Osteocyte (in vitro differentiated cells): ENCODE measurements around the gene SVOP. TPM values are rescaled to one million over a fixed set of nuclear protein-coding genes. Genes with fewer than 3 reads are reported as not detected.

Experiments used
- DNase-seq: peaks from one replicate; pipeline ENCODE4 v3.0.0; 2021; ENCODE audit warnings: mixed read lengths; ENCODE audit not compliant: unreplicated experiment; ENCODE audit errors: extremely low spot score
- H3K27ac Mint-ChIP-seq: one replicate; pipeline ENCODE4 v1.8.0; 2021; ENCODE audit warnings: mild to moderate bottlenecking, mixed read lengths; ENCODE audit not compliant: unreplicated experiment
- H3K27me3 Mint-ChIP-seq: one replicate; pipeline ENCODE4 v1.8.0; 2021; ENCODE audit warnings: mixed read lengths; ENCODE audit not compliant: unreplicated experiment
- H3K36me3 Mint-ChIP-seq: one replicate; pipeline ENCODE4 v1.8.0; 2021; ENCODE audit warnings: mixed read lengths; ENCODE audit not compliant: unreplicated experiment
- H3K4me1 Mint-ChIP-seq: one replicate; pipeline ENCODE4 v1.8.0; 2021; ENCODE audit warnings: mixed read lengths; ENCODE audit not compliant: unreplicated experiment
- H3K4me3 Mint-ChIP-seq: one replicate; pipeline ENCODE4 v1.8.0; 2021; ENCODE audit warnings: mild to moderate bottlenecking, moderate library complexity, mixed read lengths; ENCODE audit not compliant: unreplicated experiment
- H3K9me3 Mint-ChIP-seq: one replicate; pipeline ENCODE4 v1.8.0; 2021; ENCODE audit warnings: mixed read lengths; ENCODE audit not compliant: unreplicated experiment
- total RNA-seq: library from RNA; stranded (reverse); gene quantifications from 2 replicates; pipeline ENCODE4 v1.2.1, GENCODE V29; 2021
- TF ChIP-seq, protein P1 (sequence below): fragments of 200-600 bp; sonication (generic); IDR thresholded peaks from 2 replicates; pipeline ENCODE4 v1.5.0; 2021; ENCODE audit warnings: antibody characterized with exemption, mild to moderate bottlenecking, moderate library complexity

The SVOP gene
- total RNA-seq, 1 donor from 2014 or later, result not detected

DNA sequence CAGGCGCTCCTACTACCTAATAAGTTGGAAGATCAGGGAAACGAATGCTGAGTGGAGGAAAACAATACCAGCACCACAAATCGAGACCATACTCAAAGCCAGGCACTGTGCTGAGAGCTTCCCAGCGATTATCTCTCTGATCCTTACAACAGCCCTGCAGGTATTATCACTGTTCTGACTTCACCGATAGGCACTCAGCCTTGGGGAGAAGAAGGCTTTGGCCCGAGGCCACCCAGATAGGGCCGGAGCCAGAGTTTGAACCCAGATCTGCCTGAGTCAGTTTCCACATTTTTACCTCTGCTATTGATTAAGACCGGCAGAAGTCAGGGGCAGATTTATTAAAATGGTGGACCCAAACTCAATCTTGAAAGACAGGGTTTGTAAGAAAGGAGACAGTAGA is 4.9 kb downstream of the SVOP start:
- Mint-ChIP-seq H3K36me3 (no peaks in the 10 kb centered on the region), H3K9me3 (no peaks in the 10 kb centered on the region), H3K27ac (no peak overlapping the region), H3K4me1 (peaks cover 3% of the 10 kb centered on the region), H3K27me3 (peaks cover 35% of the 10 kb centered on the region), H3K4me3 (no peak overlapping the region)
- peak; percentile 56 for DNase-seq
- TF ChIP-seq, protein P1, sequence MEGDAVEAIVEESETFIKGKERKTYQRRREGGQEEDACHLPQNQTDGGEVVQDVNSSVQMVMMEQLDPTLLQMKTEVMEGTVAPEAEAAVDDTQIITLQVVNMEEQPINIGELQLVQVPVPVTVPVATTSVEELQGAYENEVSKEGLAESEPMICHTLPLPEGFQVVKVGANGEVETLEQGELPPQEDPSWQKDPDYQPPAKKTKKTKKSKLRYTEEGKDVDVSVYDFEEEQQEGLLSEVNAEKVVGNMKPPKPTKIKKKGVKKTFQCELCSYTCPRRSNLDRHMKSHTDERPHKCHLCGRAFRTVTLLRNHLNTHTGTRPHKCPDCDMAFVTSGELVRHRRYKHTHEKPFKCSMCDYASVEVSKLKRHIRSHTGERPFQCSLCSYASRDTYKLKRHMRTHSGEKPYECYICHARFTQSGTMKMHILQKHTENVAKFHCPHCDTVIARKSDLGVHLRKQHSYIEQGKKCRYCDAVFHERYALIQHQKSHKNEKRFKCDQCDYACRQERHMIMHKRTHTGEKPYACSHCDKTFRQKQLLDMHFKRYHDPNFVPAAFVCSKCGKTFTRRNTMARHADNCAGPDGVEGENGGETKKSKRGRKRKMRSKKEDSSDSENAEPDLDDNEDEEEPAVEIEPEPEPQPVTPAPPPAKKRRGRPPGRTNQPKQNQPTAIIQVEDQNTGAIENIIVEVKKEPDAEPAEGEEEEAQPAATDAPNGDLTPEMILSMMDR, result no peak

DNA sequence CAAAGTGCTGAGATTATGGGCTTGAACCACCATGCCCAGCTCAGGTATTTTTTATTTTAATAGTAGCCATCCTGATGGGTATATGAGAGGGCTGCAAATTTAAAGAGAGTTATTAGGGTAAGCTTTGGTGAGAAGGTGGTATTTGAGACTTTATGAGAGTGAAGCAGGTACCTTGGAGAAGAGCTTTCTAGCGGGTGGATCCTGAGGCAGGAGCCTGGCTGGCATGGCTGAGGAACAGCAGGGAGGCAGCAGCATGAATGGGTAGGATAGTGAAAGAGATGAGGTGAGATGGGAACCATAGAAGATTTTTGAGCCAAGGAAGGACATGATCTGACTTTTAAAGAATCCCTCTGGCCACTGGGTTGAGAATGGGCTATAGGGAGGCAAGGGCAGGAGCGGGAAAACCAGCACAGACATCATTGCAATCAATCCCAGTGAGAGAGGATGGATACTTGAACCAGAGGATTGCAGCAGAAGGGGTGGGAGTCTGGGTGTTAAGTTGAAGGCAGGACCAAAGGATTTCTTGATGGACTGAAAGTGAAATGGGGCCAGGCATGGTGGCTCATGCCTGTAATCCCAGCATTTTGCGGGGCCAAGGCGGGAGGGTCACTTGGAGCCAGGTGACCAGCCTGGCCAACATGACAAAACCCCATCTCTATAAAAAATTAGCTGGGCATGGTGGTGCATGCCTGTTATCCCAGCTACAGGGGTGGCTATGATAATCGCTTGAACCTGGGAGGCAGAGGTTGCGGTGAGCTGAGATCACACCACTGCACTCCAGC is 5.7 kb downstream of the SVOP start:
- Mint-ChIP-seq H3K4me3 (no peak overlapping the region), H3K36me3 (no peaks in the 10 kb centered on the region), H3K9me3 (no peaks in the 10 kb centered on the region), H3K27ac (no peak overlapping the region), H3K27me3 (peaks cover 34% of the 10 kb centered on the region), H3K4me1 (no peaks in the 10 kb centered on the region)
- TF ChIP-seq, protein P1, result no peak
- peak; percentile 62 for DNase-seq

DNA sequence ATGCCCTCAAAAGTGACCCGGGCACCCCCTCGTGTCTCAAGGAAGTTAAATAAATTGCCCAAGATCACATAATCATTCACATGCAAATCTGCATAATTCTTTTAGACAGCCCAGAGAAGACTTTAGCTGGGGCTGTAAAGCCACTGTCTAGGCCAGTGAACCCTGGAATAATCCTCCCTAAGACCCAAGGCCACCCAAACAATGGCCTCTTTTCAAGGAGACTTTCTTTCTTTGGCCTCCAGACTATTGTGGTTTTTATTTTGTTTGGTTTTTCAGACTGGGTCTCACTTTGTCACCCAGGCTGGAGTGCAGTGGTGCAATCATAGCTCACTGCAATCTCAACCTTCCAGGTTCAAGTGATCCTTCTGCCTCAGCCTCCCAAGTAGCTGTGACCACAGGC is 10.6 kb downstream of the SVOP start:
- DNase-seq, result peak; percentile 32
- peaks cover 43% of the 10 kb centered on the region for H3K27me3 Mint-ChIP-seq
- no peaks in the 10 kb centered on the region for H3K9me3 Mint-ChIP-seq
- TF ChIP-seq, protein P1, result no peak
- H3K4me1 Mint-ChIP-seq, result no peaks in the 10 kb centered on the region
- H3K27ac Mint-ChIP-seq, result no peak overlapping the region
- H3K36me3 Mint-ChIP-seq, result no peaks in the 10 kb centered on the region
- H3K4me3 Mint-ChIP-seq, result no peak overlapping the region

DNA sequence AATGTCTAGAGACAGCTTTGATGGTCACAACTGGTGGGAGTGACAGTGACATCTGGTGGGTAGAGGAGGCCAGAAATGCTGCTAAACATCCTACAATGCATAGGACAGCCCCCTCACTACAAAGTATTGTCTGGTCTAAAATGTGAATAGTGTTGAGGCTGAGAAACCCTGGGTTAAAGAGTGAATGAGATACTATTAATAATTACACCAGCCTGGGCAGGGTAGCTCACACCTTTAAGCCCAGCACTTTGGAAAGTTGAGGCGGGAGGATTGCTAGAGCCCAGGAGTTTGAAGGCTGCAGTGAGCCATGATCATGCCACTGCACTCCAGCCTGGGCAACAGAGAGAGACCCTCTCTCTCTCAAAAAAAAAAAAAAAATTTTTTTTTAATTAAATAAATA is 11.1 kb downstream of the SVOP start:
- Mint-ChIP-seq H3K4me3 (no peak overlapping the region), H3K4me1 (no peaks in the 10 kb centered on the region), H3K27ac (no peak overlapping the region), H3K9me3 (no peaks in the 10 kb centered on the region), H3K36me3 (no peaks in the 10 kb centered on the region), H3K27me3 (peaks cover 42% of the 10 kb centered on the region)
- TF ChIP-seq, protein P1, result no peak
- no peak for DNase-seq

DNA sequence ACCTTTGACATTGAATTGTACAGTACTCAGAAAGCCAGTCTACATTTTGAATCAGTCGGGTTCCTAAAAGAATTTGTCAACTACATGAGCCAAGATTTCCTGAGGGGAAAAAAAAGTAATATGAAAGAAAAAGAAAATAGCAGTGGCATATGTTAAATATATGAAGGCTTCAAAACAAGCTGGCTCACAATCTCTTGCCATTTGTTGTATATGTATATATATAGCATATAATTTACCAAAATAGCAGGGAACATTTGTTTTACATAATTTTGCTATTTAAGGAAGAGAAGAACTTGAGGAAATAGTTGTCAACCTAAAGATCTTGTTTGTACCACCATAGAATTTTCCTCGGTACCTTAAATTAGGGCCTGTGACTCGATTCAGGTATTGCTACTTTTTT is 16.9 kb downstream of the SVOP start:
- H3K4me1 Mint-ChIP-seq, result no peaks in the 10 kb centered on the region
- no peaks in the 10 kb centered on the region for H3K9me3 Mint-ChIP-seq
- H3K4me3 Mint-ChIP-seq, result no peak overlapping the region
- H3K27me3 Mint-ChIP-seq, result peaks cover 25% of the 10 kb centered on the region
- H3K27ac Mint-ChIP-seq, result no peak overlapping the region
- TF ChIP-seq, protein P1, result no peak
- H3K36me3 Mint-ChIP-seq, result no peaks in the 10 kb centered on the region
- DNase-seq, result no peak
